ENCODE results near the gene GNL1. TPM values are rescaled to one million over a fixed set of nuclear protein-coding genes. Genes with fewer than 3 reads are reported as not detected.
A peak's percentile ranks its signal among the peaks of the same experiment; 100 is the strongest.
"Not testable (repeated sequence)": the region's sequence is repeated elsewhere in the genome, so short reads cannot be mapped to it uniquely, and the experiment has no call there.

Gene GNL1
- total RNA-seq, 1 donor from 2014 or later, result 81.0 TPM

DNA sequence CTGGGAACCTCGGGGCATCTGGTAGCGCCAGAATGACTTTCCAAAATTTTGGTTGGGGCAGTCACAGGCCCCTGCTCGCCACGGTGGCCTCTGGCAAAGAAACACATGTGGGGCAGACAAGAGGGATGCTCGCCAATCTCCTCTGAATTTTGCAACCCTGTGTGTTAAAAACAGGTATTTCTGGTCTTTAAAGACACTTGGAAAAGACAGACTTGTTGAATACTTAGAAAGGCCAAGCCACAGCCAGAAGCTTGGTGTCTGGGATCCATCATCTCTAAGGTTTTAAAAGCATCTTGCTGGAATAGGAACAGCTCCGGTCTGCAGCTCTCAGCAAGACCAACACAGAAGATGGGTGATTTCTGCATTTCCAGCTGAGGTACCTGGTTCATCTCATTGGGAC lies 35.8 kb downstream of the GNL1 start:
- Mint-ChIP-seq H3K36me3 (ENCODE audit: unreplicated experiment) (no peaks in the 10 kb centered on the region), H3K27me3 (ENCODE audit: unreplicated experiment) (peaks cover 13% of the 10 kb centered on the region), H3K4me1 (ENCODE audit: unreplicated experiment) (peaks cover 7% of the 10 kb centered on the region), H3K4me3 (ENCODE audit: unreplicated experiment) (no peak overlapping the region), H3K9me3 (ENCODE audit: unreplicated experiment) (peaks cover 5% of the 10 kb centered on the region), H3K27ac (ENCODE audit: unreplicated experiment) (no peak overlapping the region)
- no peak for DNase-seq (ENCODE audit: extremely low spot score, unreplicated experiment)
- TF ChIP-seq, protein P1, sequence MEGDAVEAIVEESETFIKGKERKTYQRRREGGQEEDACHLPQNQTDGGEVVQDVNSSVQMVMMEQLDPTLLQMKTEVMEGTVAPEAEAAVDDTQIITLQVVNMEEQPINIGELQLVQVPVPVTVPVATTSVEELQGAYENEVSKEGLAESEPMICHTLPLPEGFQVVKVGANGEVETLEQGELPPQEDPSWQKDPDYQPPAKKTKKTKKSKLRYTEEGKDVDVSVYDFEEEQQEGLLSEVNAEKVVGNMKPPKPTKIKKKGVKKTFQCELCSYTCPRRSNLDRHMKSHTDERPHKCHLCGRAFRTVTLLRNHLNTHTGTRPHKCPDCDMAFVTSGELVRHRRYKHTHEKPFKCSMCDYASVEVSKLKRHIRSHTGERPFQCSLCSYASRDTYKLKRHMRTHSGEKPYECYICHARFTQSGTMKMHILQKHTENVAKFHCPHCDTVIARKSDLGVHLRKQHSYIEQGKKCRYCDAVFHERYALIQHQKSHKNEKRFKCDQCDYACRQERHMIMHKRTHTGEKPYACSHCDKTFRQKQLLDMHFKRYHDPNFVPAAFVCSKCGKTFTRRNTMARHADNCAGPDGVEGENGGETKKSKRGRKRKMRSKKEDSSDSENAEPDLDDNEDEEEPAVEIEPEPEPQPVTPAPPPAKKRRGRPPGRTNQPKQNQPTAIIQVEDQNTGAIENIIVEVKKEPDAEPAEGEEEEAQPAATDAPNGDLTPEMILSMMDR (IDR thresholded peaks at IDR 0.05), result no peak

DNA sequence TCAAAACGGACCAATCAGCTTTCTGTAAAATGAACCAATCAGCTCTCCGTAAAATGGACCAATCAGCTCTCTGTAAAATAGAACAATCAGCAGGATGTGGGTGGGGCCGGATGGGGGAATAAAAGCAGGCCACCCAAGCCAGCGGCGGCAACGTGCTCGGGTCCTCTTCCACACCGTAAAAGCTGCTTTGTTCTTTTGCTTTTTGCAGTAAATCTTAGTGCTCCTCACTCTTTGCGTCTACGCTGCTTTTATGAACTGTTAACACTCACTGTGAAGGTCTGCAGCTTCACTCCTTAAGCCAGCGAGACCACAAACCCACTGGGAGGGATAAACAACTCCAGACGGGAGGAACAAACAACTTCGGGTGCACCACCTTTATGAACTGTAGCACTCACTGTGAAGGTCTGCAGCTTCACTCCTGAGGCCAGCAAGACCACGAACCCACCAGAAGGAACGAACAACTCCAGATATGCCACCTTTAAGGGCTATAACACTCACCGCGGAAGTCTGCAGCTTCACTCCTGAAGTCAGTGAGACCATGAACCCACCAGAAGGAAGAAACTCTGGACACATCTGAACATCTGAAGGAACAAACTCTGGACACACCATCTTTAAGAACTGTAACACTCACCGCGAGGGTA lies 37.7 kb downstream of the GNL1 start:
- not testable (repeated sequence) for H3K9me3 Mint-ChIP-seq (ENCODE audit: unreplicated experiment); H3K27me3 Mint-ChIP-seq (ENCODE audit: unreplicated experiment); H3K36me3 Mint-ChIP-seq (ENCODE audit: unreplicated experiment); H3K4me1 Mint-ChIP-seq (ENCODE audit: unreplicated experiment); H3K27ac Mint-ChIP-seq (ENCODE audit: unreplicated experiment); H3K4me3 Mint-ChIP-seq (ENCODE audit: unreplicated experiment); DNase-seq (ENCODE audit: extremely low spot score, unreplicated experiment)

DNA sequence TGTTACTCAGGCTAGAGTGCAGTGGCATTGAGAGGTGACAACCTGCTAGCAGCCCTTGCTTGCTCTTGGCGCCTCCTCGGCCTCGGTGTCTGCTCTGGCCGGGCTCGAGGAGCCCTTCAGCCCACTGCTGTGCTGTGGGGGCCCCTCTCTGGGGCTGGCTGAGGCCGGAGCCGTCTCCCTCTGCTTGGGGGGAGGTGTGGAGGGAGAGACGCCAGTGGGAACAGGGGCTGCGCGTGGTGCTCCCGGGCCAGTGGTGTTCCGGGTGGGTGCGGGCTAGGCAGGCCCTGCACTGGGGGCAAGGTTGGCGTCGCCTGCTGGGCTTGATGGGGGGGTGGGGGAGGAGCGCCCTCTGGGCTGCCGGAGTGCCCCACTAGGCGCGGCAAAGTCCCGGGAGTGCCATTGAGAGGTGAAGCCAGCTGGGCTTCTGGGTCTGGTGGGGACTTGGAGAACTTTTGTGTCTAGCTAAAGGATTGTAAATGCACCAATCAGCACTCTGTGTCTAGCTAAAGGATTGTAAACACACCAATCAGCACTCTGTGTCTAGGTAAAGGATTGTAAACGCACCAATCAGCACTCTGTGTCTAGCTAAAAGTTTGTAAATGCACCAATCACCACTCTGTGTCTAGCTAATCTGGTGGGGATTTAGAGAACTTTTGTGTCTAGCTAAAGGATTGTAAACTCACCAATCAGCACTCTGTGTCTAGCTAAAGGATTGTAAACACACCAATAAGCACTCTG lies 38.4 kb downstream of the GNL1 start:
- not testable (repeated sequence) for H3K27me3 Mint-ChIP-seq (ENCODE audit: unreplicated experiment); H3K4me3 Mint-ChIP-seq (ENCODE audit: unreplicated experiment); H3K36me3 Mint-ChIP-seq (ENCODE audit: unreplicated experiment); DNase-seq (ENCODE audit: extremely low spot score, unreplicated experiment); H3K9me3 Mint-ChIP-seq (ENCODE audit: unreplicated experiment); H3K4me1 Mint-ChIP-seq (ENCODE audit: unreplicated experiment)
- peak overlapping the region; percentile 44 for H3K27ac Mint-ChIP-seq (ENCODE audit: unreplicated experiment)

DNA sequence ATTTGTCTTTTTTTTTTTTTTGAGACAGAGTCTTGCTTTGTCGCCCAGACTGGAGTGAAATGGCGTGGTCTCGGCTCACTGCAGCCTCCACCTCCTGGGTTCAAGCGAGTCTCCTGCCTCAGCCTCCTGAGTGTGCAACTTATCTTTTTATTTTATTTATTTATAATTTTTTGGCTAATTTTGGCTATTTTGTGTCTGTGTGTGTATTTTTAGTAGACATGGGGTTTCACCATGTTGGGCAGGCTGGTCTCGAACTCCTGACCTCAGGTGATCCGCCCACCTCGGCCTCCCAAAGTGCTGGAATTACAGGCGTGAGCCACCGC lies 39.6 kb downstream of the GNL1 start:
- H3K27me3 Mint-ChIP-seq (ENCODE audit: unreplicated experiment); DNase-seq (ENCODE audit: extremely low spot score, unreplicated experiment); H3K36me3 Mint-ChIP-seq (ENCODE audit: unreplicated experiment); H3K4me1 Mint-ChIP-seq (ENCODE audit: unreplicated experiment); H3K9me3 Mint-ChIP-seq (ENCODE audit: unreplicated experiment): not testable (repeated sequence)
- peak overlapping the region; percentile 85 for H3K4me3 Mint-ChIP-seq (ENCODE audit: unreplicated experiment)
- H3K27ac Mint-ChIP-seq (ENCODE audit: unreplicated experiment), result peak overlapping the region; percentile 98

DNA sequence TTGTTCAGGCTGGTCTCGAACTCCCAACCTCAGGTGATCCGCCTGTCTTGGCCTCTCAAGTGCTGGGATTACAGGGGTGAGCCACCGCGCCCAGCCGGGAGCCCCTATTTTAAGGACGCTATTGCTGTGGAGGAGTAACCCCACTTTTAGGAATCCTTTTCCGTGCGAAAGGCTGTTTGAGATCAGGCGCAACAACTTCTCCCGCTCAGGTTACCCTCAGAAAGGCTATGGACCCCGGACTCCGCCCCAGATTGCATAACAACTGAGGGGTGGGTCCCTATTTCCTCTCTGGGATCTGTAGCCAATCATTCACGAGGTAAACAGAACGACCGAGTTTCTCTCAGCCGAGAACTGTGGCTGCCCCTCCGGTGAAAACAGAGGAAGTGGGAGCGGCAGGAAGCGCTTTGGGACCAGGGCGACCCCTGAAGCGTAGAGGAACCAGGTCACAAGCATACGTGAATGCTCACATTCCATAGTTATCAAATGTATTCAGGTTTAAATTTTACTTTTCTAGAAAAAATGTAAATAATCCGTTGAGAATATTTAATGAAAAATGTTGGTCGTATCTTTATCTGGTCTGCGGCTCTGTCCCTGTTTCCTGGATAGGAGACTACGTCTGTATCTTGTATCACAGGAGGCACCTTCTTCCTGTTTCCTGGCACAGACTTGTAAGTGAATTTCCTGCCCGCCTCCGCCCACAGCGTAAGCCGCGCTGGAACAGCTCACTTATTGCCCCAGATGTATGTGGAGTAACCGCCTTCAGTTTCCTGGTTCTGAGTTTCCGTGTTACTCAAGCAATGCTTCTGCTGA lies 40.1 kb downstream of the GNL1 start:
- Mint-ChIP-seq H3K27me3 (ENCODE audit: unreplicated experiment) (peaks cover 8% of the 10 kb centered on the region), H3K27ac (ENCODE audit: unreplicated experiment) (peak overlapping the region; percentile 98), H3K4me1 (ENCODE audit: unreplicated experiment) (peaks cover 8% of the 10 kb centered on the region), H3K9me3 (ENCODE audit: unreplicated experiment) (no peaks in the 10 kb centered on the region), H3K36me3 (ENCODE audit: unreplicated experiment) (no peaks in the 10 kb centered on the region), H3K4me3 (ENCODE audit: unreplicated experiment) (peak overlapping the region; percentile 85)
- TF ChIP-seq, protein P1 (IDR thresholded peaks at IDR 0.05), result no peak
- peak; percentile 90 for DNase-seq (ENCODE audit: extremely low spot score, unreplicated experiment)

DNA sequence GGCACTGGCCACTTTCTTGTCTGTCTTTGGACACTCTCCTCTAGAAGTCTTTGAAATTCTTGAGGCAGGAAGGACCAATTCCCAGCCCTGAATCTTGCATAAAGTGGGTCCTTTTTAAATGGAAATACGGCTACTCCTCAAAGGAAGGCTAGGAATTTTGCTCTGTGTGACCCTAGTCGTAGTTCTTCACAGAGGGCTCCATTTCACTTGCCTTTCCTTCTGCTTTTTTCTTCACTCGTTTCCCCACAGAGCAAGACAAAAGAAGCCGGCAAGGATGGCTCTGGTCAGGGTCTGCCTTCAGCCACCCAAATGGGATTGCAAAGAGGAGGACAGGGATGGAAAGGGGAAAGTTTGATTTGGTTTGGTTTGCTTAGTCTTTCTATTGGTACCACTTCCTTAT lies 41.2 kb downstream of the GNL1 start:
- Mint-ChIP-seq H3K27me3 (ENCODE audit: unreplicated experiment) (peaks cover 10% of the 10 kb centered on the region), H3K36me3 (ENCODE audit: unreplicated experiment) (no peaks in the 10 kb centered on the region), H3K4me3 (ENCODE audit: unreplicated experiment) (peak overlapping the region; percentile 85), H3K9me3 (ENCODE audit: unreplicated experiment) (no peaks in the 10 kb centered on the region), H3K4me1 (ENCODE audit: unreplicated experiment) (peaks cover 8% of the 10 kb centered on the region), H3K27ac (ENCODE audit: unreplicated experiment) (peak overlapping the region; percentile 89)
- DNase-seq (ENCODE audit: extremely low spot score, unreplicated experiment), result no peak
- TF ChIP-seq, protein P1 (IDR thresholded peaks at IDR 0.05), result no peak

All from osteocyte (in vitro differentiated cells).